ENCODE measurements around the gene SEPTIN12.
"Not testable (repeated sequence)": the region's sequence is repeated elsewhere in the genome, so short reads cannot be mapped to it uniquely, and the experiment has no call there.

SEPTIN12 gene

DNA sequence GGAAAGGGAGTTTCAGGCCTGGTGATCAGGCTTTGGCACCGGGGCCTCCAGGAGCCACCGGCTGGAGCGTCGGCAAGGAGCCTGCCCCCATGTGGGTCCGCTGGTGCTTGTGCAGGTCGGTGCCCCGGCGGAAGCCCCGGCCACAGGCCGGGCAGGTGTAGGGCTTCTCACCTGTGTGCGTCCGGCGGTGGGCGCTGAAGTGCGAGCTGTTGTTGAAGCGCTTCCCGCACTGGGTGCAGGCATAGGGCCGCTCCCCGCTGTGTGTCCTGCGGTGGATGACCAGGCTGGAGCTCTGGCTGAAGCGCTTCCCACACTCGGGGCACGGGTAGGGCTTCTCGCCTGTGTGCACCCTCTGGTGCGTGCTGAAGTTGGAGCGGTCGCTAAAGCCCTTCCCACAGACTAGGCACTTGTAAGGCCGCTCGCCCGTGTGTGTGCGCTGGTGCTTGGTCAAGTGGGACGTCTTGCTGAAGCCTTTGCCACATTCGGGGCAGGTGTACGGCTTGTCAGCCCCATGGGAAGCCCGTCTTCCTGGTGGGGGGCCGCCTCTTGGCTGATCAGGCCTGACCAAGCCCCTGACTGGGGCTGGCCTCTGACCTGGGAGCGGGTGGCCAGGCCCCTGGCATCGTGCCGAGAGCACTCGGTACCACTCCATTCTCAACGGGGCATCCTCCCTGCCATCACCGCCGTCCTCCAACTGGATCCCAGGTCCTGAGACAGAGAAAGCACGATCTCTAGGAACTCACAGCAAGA lies 35.6 kb downstream of the SEPTIN12 start:
- DNase-seq (ENCODE audit: low spot score): no peak

GRCh38 chr16:4750896-4751295 lies 37.2 kb downstream of the SEPTIN12 start:
- DNase-seq (ENCODE audit: low spot score): no peak

GRCh38 chr16:4749700-4750257 lies 38.4 kb downstream of the SEPTIN12 start:
- DNase-seq (ENCODE audit: low spot score): no peak

DNA sequence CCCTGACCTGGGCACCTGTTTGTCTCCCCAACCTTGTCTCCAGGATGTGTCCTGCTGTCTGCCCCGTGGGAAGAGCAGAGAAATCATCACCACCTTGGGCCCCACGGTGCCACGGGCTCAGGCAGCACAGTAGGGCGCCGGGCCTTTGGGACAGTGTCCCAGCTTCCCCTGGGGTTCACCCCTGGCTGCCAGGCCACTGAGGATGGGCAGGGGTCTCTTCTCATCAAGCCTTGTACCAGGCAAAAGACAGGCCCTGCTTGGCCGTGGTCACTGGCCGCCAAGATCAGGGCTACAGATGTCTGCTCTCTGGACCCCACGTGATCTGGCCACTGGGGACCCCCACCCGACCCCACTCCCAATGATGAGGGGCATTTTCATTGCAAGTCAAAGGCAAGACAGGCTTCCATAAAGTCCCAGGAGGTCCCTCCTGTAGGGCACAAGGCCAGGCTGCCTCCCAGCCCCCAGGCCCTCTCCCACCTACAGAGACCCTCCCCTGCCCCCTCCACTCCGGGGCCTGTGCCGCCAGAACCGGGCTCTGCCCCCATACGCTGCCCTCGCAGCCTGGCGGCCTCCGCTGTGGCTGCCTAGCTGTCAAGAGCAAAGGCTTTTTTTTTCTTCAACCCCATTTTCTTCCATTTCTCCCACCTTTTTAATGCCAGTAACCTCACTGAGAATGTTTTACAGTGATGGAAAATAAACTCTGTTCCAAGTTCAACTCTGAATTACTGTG lies 39.3 kb downstream of the SEPTIN12 start:
- no peak for DNase-seq (ENCODE audit: low spot score)

- no peak for DNase-seq (ENCODE audit: low spot score)
Measured at GRCh38 chr16:4747906-4748681, 40.1 kb downstream of the SEPTIN12 start.

DNA sequence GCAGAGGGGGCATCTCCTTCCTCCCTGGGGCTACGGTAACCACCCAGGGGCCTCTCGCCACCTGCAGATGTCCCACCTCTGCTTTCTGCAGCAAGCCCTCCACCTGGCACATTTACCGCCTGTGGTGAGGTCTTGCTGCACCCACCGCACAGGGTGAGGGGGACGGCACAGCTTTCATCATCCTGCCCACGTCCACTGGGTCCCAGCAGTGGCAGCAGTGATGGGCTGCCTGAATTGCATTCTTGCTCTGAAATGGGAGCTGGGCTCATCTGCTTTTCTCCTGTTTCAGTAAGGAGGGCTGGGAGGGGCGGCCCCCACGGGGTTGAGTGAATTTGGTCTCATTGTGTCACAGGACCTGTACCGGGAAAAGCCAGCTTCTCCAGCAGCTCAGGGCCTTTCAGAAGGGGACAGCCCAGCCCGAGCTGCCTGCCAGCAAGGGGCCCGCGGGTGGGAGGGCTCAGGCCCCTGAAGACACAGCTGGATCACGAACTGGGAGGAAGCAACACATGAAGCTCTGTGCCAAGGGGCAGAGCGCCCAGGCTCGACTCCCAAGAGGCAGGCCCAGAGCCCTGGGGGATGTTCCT lies 41.1 kb downstream of the SEPTIN12 start:
- no peak for DNase-seq (ENCODE audit: low spot score)

DNA sequence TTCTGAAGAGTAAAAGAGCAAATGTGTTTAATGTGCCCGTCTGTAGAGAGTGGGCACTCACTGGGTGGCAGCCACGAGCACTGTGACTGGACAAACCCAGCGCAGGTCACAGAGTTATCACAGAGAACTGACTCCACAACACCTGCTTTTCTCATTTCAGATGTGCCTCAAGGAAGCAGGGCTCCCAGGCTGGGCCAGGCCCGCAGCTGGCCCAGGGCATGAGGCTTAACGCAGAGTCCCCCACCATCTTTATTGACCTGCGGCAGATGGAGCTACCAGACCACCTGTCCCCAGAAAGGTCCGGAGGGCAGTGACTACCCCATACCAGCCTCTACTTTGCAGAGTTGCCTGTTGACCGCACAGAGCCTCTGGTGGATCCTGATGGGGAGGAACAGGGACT lies 41.9 kb downstream of the SEPTIN12 start:
- no peak for DNase-seq (ENCODE audit: low spot score)

DNA sequence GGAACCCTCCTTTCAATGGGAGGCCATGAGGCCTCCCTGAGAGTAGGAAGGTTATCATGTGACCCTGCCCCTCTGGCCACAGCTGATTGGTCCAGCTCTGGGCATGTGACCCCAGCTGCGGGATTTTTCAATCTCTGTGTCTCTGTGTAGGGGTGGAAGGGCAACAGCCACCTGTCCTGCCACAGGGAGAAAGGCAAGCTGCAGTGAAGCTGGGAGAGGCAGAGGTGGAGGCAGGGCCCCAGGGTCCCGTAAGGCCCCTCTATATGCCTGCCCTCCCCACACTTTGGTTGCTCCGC lies 42.9 kb downstream of the SEPTIN12 start:
- no peak for DNase-seq (ENCODE audit: low spot score)

GRCh38 chr16:4744555-4745273 lies 43.4 kb downstream of the SEPTIN12 start:
- no peak for DNase-seq (ENCODE audit: low spot score)

DNA sequence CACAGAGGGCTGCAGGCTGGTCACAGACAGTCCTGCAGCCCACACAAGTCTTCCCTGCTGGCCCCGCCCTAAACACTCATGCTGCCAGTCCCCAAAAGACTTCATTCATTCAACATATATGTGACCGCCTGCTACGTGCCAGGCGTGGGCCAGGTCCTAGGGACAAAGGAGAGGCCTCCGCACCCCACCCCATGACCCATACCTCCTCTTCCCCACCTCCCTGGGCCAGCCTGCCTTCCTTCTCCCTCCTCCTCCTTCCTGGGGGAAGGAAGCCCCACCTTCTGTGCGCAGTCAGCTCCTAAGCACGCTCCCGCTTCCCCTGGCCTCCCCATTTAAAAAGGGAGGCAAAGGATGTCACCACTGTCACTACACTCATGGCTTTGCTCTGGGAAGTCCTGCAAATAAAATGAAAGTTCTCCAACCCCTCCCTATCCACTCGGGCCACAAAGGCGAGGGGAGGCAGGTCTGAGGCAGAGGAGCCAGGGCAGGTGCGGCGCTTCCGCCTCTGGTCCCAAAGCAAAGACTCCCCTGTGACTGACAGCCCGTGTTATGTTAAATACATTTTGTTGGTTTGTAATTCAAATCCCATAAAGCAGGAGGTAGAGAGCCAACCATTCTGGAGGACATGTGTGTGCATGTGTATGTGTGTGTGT lies 44.8 kb downstream of the SEPTIN12 start:
- no peak for DNase-seq (ENCODE audit: low spot score)

DNA sequence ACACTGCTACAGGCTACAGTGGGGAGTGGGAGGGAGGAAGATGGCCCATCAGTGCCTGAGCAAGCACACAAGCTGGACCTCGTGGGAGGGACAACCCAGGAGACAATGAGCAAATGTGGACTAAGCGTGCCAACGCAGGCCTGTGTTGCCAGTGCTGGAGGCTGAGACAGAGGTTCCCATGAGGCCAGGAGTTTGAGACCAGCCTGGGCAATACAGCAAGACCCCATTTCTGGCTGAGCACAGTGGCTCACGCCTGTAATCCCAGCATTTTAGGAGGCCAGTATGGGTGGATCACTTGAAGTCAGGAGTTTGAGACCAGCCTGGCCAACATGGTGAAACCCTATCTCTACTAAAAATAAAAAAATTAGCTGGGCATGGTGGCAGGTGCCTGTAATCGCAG lies 49.8 kb downstream of the SEPTIN12 start:
- DNase-seq (ENCODE audit: low spot score): not testable (repeated sequence)

GRCh38 chr16:4737545-4737944 lies 50.6 kb downstream of the SEPTIN12 start:
- DNase-seq (ENCODE audit: low spot score): no peak

DNA sequence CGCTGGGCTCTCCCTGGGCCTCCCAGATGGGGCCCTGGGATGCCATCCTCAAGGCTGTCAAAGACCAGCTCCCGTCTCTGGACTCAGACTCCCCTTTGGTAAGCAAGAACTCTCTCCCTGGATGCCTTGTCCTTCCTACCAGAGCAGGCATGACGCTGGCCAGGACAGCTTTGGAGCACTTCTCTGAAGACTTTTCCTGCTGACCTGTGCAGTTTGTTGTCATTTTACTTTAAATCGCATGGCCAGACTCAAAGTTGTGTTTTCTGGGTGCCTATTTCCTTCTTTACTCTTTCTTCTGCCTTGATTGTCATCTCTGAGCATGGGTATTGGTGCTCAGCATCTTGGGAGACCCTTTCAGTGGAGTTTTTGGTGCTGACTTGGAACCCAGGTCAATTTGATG lies 51.6 kb downstream of the SEPTIN12 start:
- DNase-seq (ENCODE audit: low spot score): no peak

DNA sequence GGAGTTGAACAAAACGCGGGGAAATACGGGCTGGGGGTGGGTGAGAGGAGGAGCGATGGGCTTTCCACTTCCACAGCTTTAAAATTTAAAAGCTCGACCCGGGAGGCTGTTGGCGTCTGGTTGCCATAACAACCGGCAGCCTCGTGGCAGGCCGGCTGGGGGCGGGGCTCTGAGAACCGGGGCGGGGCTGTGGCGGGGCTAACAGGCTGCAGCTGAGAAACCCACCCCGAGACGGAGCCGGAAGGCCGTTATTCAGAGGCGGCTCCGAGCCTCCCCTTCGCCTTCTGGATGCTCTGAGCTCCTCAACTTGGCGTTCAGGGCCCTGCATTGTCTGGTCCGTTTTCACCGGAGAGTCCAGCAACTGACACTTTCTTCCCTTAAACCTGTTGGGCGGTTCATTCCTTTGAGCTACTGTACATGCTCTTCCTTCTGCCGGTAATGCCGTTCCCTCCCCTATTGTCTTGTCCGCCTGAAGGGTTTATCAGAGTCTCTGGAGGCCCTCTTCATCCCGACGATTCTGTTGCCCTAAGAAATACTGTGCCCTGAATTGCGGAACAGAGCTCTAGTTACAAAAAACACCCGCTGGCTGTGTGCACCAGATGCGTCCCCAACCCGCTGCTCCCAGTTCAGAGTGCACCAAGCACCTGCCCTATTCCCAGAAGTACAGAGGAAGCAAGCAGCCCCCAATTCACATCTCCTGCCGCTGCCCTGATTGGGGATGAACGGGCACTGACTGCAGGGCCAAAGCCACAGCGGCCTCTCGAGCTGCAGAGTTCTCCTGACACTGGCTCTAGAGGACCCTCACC lies 53.2 kb downstream of the SEPTIN12 start:
- peak; percentile 81 for DNase-seq (ENCODE audit: low spot score)

DNA sequence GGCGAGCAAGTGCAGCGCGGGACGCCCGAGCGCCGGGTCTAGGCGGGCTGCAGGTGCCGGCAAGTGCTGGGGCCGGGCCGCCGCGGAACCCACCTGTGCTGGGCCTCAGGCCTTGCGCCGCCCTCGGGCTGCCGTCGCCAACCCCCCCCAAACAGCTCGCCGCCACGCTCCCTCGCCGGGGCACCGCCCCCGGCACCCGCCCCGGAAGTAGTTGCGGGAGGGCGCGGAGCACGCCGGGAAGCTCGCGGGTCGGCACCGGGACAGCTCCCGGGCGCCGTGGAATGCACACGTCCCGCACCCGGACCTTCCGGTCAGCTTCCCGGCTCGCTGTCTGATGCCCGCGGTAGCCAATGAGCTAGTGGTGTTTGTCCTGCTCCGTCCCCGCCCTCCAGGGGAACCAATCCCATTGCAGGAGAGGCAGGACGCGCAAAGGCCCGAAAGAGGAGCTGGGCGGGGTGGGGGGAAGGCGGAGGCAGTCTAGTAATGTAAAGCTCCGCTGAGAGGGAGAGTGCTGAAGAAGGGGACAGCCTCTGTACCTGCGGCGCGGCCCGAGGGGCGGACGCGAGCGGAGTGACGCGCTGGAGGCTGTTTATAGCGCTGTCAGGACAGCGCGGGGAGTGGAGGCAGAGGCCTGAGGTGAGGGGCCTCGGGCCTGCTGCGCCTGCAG lies 53.9 kb downstream of the SEPTIN12 start, which contains the start of the genes ANKS3 and DNAAF8:
TSS of gene ANKS3 (minus strand) at position 209 of the 667 bp plus-strand sequence. CDS start 4,122 bp downstream, outside the sequence.
TSS of gene DNAAF8 (plus strand) at position 475 of the 667 bp plus-strand sequence. CDS start 1,978 bp downstream, outside the sequence.
- peak; percentile 95 for DNase-seq (ENCODE audit: low spot score)

DNA sequence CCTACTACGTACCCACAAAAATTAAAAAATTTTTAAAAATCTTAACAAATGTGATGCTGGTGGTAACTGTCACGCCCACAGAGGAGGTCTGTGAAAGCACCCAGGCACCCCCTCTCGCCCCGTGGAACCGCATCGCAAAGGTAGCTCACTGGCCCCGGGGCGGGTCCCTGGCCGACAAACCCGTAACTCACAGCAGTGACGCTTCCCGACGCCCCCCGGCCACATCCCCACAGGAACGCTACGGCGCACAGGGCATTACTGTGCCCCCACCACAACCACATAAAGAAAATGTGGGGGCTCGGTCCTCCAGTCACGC lies 54.4 kb downstream of the SEPTIN12 start:
- peak; percentile 25 for DNase-seq (ENCODE audit: low spot score)

DNA sequence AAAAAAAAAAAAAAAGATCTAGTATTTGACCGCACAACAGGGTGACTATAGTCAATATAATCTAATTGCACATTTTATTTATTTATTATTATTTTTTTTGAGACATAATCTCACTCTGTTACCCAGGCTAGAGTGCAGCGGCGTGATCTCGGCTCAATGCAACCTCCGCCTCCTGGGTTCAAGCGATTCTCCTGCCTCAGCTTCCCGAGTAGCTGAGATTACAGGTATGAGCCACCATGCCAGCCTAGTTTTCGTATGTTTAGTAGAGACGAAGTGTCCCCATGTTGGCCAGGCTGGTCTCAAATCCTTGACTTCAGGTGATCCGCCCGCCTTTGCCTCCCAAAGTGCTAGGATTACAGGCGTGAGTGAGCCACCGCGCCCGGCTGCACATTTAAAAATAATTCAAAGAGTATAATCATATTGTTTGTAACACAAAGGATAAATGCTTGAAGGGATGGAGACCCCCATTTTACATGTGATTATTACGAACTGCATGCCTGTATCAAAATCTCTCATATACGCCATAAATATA lies 54.9 kb downstream of the SEPTIN12 start:
- no peak for DNase-seq (ENCODE audit: low spot score)

DNA sequence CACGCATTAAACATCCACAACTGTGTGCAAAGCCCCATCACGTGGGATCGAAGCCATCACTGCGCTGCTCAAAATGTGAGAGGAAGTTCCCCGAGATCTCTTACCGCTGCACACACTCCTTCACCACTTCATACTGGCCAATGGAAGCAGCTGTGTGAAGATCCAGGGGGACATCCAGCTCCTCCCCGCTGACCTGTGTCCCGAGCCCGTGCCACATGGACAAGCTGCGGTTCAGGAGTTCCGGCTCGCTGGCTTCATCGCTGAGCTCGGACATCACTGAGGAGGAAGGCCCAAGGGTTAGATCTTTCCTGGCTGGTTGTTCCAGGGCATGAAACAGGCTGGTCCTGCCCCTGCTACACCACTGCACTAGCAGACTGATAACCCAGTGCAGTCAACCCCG lies 58.3 kb downstream of the SEPTIN12 start:
- no peak for DNase-seq (ENCODE audit: low spot score)

DNA sequence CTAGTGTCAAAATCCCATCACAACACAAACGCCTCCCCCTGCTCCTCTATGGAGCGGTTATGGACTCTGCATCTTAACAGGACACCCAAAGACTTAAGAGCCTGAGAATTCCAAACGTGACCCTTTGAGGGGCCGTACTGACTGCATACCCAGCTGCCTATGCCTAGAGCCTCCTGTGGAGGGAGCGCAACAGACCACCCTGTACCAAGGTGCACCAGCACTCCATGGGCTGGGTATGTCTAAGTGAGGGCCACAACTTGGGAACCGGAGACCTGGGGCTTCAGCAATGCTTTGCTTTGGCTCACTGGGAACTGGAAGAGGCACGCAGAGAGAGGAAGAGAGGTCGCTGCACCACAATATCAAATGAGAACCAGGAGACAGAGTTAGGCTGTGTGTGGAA lies 59.5 kb downstream of the SEPTIN12 start:
- no peak for DNase-seq (ENCODE audit: low spot score)
